ENCODE data around the gene NXF1. TPM values are rescaled to one million over a fixed set of nuclear protein-coding genes. Genes with fewer than 3 reads are reported as not detected.
A peak's percentile ranks its signal among the peaks of the same experiment; 100 is the strongest.
"Not testable (repeated sequence)": the region's sequence is repeated elsewhere in the genome, so short reads cannot be mapped to it uniquely, and the experiment has no call there.

Gene NXF1
- total and polyA plus RNA-seq, 2 of the 13 experiments (the other 11 are each of a cell fraction or from before 2014, with no cell fraction given), result 30.4 to 30.9 TPM

GRCh38 chr11:62770778-62771143 lies 34.5 kb downstream of the NXF1 start (continued):
- TF ChIP-seq PBX3 (CRISPR knock-in tag; IDR thresholded peaks at IDR 0.05; ENCODE audit: borderline replicate concordance) (no peak), ARID3A (IDR thresholded peaks at IDR 0.05; ENCODE audit: low read depth, low read length) (no peak), ZNF232 (CRISPR knock-in tag; IDR thresholded peaks at IDR 0.05; ENCODE audit: borderline replicate concordance) (peak; percentile 13; the same call in 1 of the 2 replicates), MIER3 (CRISPR knock-in tag; IDR thresholded peaks at IDR 0.05; ENCODE audit: borderline replicate concordance) (peak; percentile 13; the same call in 1 of the 2 replicates), MEIS2 (CRISPR knock-in tag; IDR thresholded peaks at IDR 0.05) (peak; percentile 37; the same call in 1 of the 2 replicates)

GRCh38 chr11:62760867-62761227 lies 44.4 kb downstream of the NXF1 start:
- peak overlapping the region; percentile 43 to 72 (median 50); a peak in 5 of 6 replicates for H3K4me3 ChIP-seq (replicated peaks in 1 of 3; ENCODE audit: insufficient read depth in 1 of 3, low read depth in 2 of 3, low read length in 3 of 3)
- peaks cover 28% of the 10 kb centered on the region for H3K4me1 ChIP-seq (ENCODE audit: insufficient read depth, low read length)
- peak overlapping the region; percentile 55 for H3K4me2 ChIP-seq (ENCODE audit: low read depth, low read length)
- in situ Hi-C loops (cut with HindIII; ENCODE audit: extremely low pct_ligation_motif_present, low pct_unique_long_range_greater_than_20kb); ATAC-seq; H3K9ac ChIP-seq (ENCODE audit: insufficient read depth, low read depth, low read length); H4K20me1 ChIP-seq (ENCODE audit: insufficient read depth, low read length); DNase-seq (ENCODE audit: low spot score); CTCF ChIA-PET (ENCODE audit: low intra/inter-chr PET ratio, low total read pairs); BruUV-seq (replicated peaks); H3K9me3 ChIP-seq (ENCODE audit: low read length); H3K36me3 ChIP-seq (replicated peaks in 1 of 2; ENCODE audit: control insufficient read depth in 1 of 2, insufficient read depth in 2 of 2, low read length in 2 of 2); FAIRE-seq; H3K27ac ChIP-seq (ENCODE audit: extremely low read length, insufficient read depth, low read length); H3K27me3 ChIP-seq (ENCODE audit: control insufficient read depth in 1 of 2, insufficient read depth in 2 of 2, low read length in 2 of 2); intact Hi-C loops (cut with micrococcal nuclease; ENCODE audit: unreplicated experiment); H2AFZ ChIP-seq (ENCODE audit: low read length): not testable (repeated sequence)
- 24% methylated on average over 9 of the region's 9 CpGs for WGBS (ENCODE audit: low lambda C conversion rate)
- H3K79me2 ChIP-seq (ENCODE audit: insufficient read depth, low read length), result peaks cover 12% of the 10 kb centered on the region
- POLR2A ChIA-PET, result interaction anchor here (0.6 to 3.7 kb wide), 16 partner anchors 10 to 434 kb away, joined by 3 to 44 read pairs (median 6); partner anchors contain the start of genes C11orf98, CSKMT, EEF1G and HNRNPUL2
- peak; percentile 10; the same call in 1 of the 2 replicates for TF ChIP-seq ZNF772 (CRISPR knock-in tag; IDR thresholded peaks at IDR 0.05)
